ENCODE results near the gene NDUFV2. TPM values are rescaled to one million over a fixed set of nuclear protein-coding genes. Genes with fewer than 3 reads are reported as not detected.

NDUFV2 gene
- total and polyA plus RNA-seq, 2 of the 13 experiments (the other 11 are each of a cell fraction or from before 2014, with no cell fraction given): 216 to 299 TPM

- peak; percentile 72; the same call in 1 of the 2 replicates for TF ChIP-seq ZNF639 (CRISPR knock-in tag; conservative IDR thresholded peaks at IDR 0.05)
- no peak for TF ChIP-seq ZBTB10 (CRISPR knock-in tag; IDR thresholded peaks at IDR 0.05; ENCODE audit: borderline replicate concordance)
- TF ChIP-seq CHCHD3 (CRISPR knock-in tag; IDR thresholded peaks at IDR 0.05): no peak
- TF ChIP-seq ZMAT5 (CRISPR knock-in tag; IDR thresholded peaks at IDR 0.05; ENCODE audit: borderline replicate concordance, low read depth): no peak
- peak; percentile 44; the same call in 1 of the 2 replicates for TF ChIP-seq ZNF331 (CRISPR knock-in tag; IDR thresholded peaks at IDR 0.05)
- TF ChIP-seq ZZZ3 (CRISPR knock-in tag; IDR thresholded peaks at IDR 0.05; ENCODE audit: borderline replicate concordance): peak; percentile 64; the same call in 1 of the 2 replicates
- TF ChIP-seq FOXO4 (CRISPR knock-in tag; conservative IDR thresholded peaks at IDR 0.05): no peak
- no peak; the same call in 1 of the 2 replicates for TF ChIP-seq FOXC1 (CRISPR knock-in tag; IDR thresholded peaks at IDR 0.05; ENCODE audit: borderline replicate concordance)
- no peak for TF ChIP-seq SCMH1 (CRISPR knock-in tag; IDR thresholded peaks at IDR 0.05; ENCODE audit: borderline replicate concordance)
- 0 out of 2 replicates have a peak, but pooled peaks have one; percentile 50 for TF ChIP-seq ZSCAN31 (CRISPR knock-in tag; IDR thresholded peaks at IDR 0.05; ENCODE audit: low read depth)
- TF ChIP-seq ZNF576 (CRISPR knock-in tag; IDR thresholded peaks at IDR 0.05): 0 out of 2 replicates have a peak, but pooled peaks have one; percentile 8
- TF ChIP-seq STAG1 (CRISPR knock-in tag; IDR thresholded peaks at IDR 0.05): no peak
- no peak for TF ChIP-seq SNAPC4 (CRISPR knock-in tag; IDR thresholded peaks at IDR 0.05)
Measured at GRCh38 chr18:9136315-9137155, 34.0 kb downstream of the NDUFV2 start, which contains the start of gene ANKRD12 (continued).
